Natural killer cell (primary cell): ENCODE data around the gene NDUFB7. TPM values are rescaled to one million over a fixed set of nuclear protein-coding genes. Genes with fewer than 3 reads are reported as not detected.

Source experiments
- ATAC-seq, 3 donors: fragments of 150-1000 bp in 2 of 3; fragments of 200-7000 bp in 1 of 3; cut with Tn5 transposase; 1 replicate in 1 of 3; 2 replicates in 2 of 3; pipeline ENCODE4 v1.10.0; 2021; ENCODE audit warnings: mild to moderate bottlenecking in 2 of 3, moderate library complexity in 2 of 3
- DNase-seq, 2 donors: peaks; one replicate each; pipeline versions ENCODE4 v3.0.0 to v3.0.0-alpha.2; 2013 to 2021; ENCODE audit warnings: mixed read lengths in 1 of 2
- H3K27ac ChIP-seq: one replicate; pipeline ENCODE4 v1.5.1; 2013; ENCODE audit warnings: mild to moderate bottlenecking, low read length
- H3K27me3 ChIP-seq: one replicate; pipeline ENCODE4 v1.6.1; 2013; ENCODE audit warnings: low read length; ENCODE audit not compliant: control insufficient read depth, insufficient read depth
- H3K36me3 ChIP-seq: one replicate; pipeline ENCODE4 v1.6.1; 2013; ENCODE audit warnings: low read length; ENCODE audit not compliant: control insufficient read depth, insufficient read depth
- H3K4me1 ChIP-seq: one replicate; pipeline ENCODE4 v1.6.1; 2013; ENCODE audit warnings: low read length; ENCODE audit not compliant: control insufficient read depth, insufficient read depth
- H3K4me3 ChIP-seq: one replicate; pipeline ENCODE4 v1.5.1; 2013; ENCODE audit warnings: low read length
- H3K9me3 ChIP-seq: one replicate; pipeline ENCODE4 v1.6.1; 2013; ENCODE audit warnings: low read length; ENCODE audit not compliant: control insufficient read depth, insufficient read depth
- H3K27ac Mint-ChIP-seq, 2 donors: one replicate each; pipeline ENCODE4 v1.8.0; 2022; ENCODE audit warnings: mild to moderate bottlenecking in 2 of 2, mixed read lengths in 2 of 2, moderate library complexity in 1 of 2
- H3K27me3 Mint-ChIP-seq, 2 donors: one replicate each; pipeline ENCODE4 v1.8.0; 2022; ENCODE audit warnings: low read depth in 2 of 2, mixed read lengths in 2 of 2
- H3K36me3 Mint-ChIP-seq: one replicate; pipeline ENCODE4 v1.8.0; 2022; ENCODE audit warnings: mixed read lengths
- H3K4me1 Mint-ChIP-seq, 2 donors: one replicate each; pipeline ENCODE4 v1.8.0; 2022; ENCODE audit warnings: mixed read lengths in 2 of 2
- H3K4me3 Mint-ChIP-seq: one replicate; pipeline ENCODE4 v1.8.0; 2022; ENCODE audit warnings: mild to moderate bottlenecking, moderate library complexity, mixed read lengths
- H3K9me3 Mint-ChIP-seq, 2 donors: one replicate each; pipeline ENCODE4 v1.8.0; 2022; ENCODE audit warnings: mixed read lengths in 2 of 2
- CTCF ChIP-seq: fragments of 200-600 bp; IDR thresholded peaks from one replicate; pipeline ENCODE4 v1.8.0; 2022; ENCODE audit warnings: antibody characterized with exemption
- WGBS: methylation state at CpG from one replicate; pipeline ENCODE4 v1.1.7; 2013; ENCODE audit warnings: missing lambda C conversion rate; ENCODE audit not compliant: insufficient coverage; 5-methylcytosine and 5-hydroxymethylcytosine counted together
- intact Hi-C: fragments of 100-400 bp; cut with micrococcal nuclease; formaldehyde crosslinking; loops from one replicate; pipeline ENCODE4 v1.14.2; 2022
- total RNA-seq, 4 donors: library from RNA; stranded (reverse); fragments of 120-200 nt in 1 of 4; gene quantifications; one replicate each; pipeline versions ENCODE4 v1.2.3 to v1.2.4, GENCODE V29; 2013 to 2022

The NDUFB7 gene
- total RNA-seq, 3 donors from 2014 or later (not counting 1 experiment from before 2014, with no cell fraction given), result 97.1 to 120 (median 108) TPM

- DNase-seq (no peak), ATAC-seq (peak in 2 of 3 donors; percentile 35 to 51)
- no peaks in the 10 kb centered on the region for H3K27me3 ChIP-seq
- H3K9me3 ChIP-seq, result no peaks in the 10 kb centered on the region
- H3K9me3 Mint-ChIP-seq, result no peaks in the 10 kb centered on the region
- H3K4me1 ChIP-seq, result peaks cover 78% of the 10 kb centered on the region
- no peak for TF ChIP-seq CTCF
- H3K36me3 Mint-ChIP-seq, result no peaks in the 10 kb centered on the region
- H3K27ac ChIP-seq, result peak overlapping the region; percentile 69
- no peaks in the 10 kb centered on the region for H3K27me3 Mint-ChIP-seq
- peak overlapping the region; percentile 0 for H3K4me3 ChIP-seq
- WGBS, result 51% methylated on average over 12 of the region's 12 CpGs
- peaks cover 23 to 51% of the 10 kb centered on the region in 2 donors for H3K4me1 Mint-ChIP-seq
- intact Hi-C loops, result loop anchor here (1.0 kb wide), 1 partner anchor 51 kb away; no protein-coding TSS in a partner anchor
- H3K27ac Mint-ChIP-seq, result peak overlapping the region; percentile 83 to 91
- H3K36me3 ChIP-seq, result peaks cover 5% of the 10 kb centered on the region
- peak overlapping the region; percentile 77 for H3K4me3 Mint-ChIP-seq
These were observed 15.8 kb downstream of the NDUFB7 start for GRCh38 chr19:14555918-14556661.

- Mint-ChIP-seq H3K4me1 (peaks cover 23 to 50% of the 10 kb centered on the region in 2 donors), H3K36me3 (no peaks in the 10 kb centered on the region), H3K27ac (peak overlapping the region in 1 of 2 donors; percentile 22), H3K4me3 (no peak overlapping the region), H3K27me3 (no peaks in the 10 kb centered on the region), H3K9me3 (no peaks in the 10 kb centered on the region)
- no peaks in the 10 kb centered on the region for H3K9me3 ChIP-seq
- no peaks in the 10 kb centered on the region for H3K27me3 ChIP-seq
- intact Hi-C loops, result no loop called here
- ATAC-seq (no peak), DNase-seq (no peak)
- peaks cover 10% of the 10 kb centered on the region for H3K36me3 ChIP-seq
- TF ChIP-seq CTCF, result no peak
- H3K4me3 ChIP-seq, result no peak overlapping the region
- H3K4me1 ChIP-seq, result peaks cover 66% of the 10 kb centered on the region
- no peak overlapping the region for H3K27ac ChIP-seq
- WGBS, result 78% methylated on average over 6 of the region's 6 CpGs
These were observed 17.5 kb downstream of the NDUFB7 start for GRCh38 chr19:14554382-14554812.

GRCh38 chr19:14553939-14554243 is 18.0 kb downstream of the NDUFB7 start:
- peaks cover 13% of the 10 kb centered on the region for H3K36me3 ChIP-seq
- H3K27me3 ChIP-seq, result no peaks in the 10 kb centered on the region
- intact Hi-C loops, result no loop called here
- peaks cover 65% of the 10 kb centered on the region for H3K4me1 ChIP-seq
- ATAC-seq (no peak), DNase-seq (no peak)
- peak overlapping the region in 1 of 2 donors; percentile 75 for H3K27ac Mint-ChIP-seq
- no peak overlapping the region for H3K27ac ChIP-seq
- 81% methylated on average over 9 of the region's 9 CpGs for WGBS
- no peak overlapping the region for H3K4me3 Mint-ChIP-seq
- H3K4me3 ChIP-seq, result no peak overlapping the region
- no peaks in the 10 kb centered on the region for H3K9me3 Mint-ChIP-seq
- H3K27me3 Mint-ChIP-seq, result no peaks in the 10 kb centered on the region
- H3K9me3 ChIP-seq, result no peaks in the 10 kb centered on the region
- peaks cover 23 to 49% of the 10 kb centered on the region in 2 donors for H3K4me1 Mint-ChIP-seq
- no peak for TF ChIP-seq CTCF
- H3K36me3 Mint-ChIP-seq, result no peaks in the 10 kb centered on the region
